Measurements from ENCODE around the gene HACD4. TPM values are rescaled to one million over a fixed set of nuclear protein-coding genes. Genes with fewer than 3 reads are reported as not detected.

The HACD4 gene, protein sequence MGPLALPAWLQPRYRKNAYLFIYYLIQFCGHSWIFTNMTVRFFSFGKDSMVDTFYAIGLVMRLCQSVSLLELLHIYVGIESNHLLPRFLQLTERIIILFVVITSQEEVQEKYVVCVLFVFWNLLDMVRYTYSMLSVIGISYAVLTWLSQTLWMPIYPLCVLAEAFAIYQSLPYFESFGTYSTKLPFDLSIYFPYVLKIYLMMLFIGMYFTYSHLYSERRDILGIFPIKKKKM
- total RNA-seq (2021): 2.4 and 4.5 TPM in 2 replicates
- percentile 47 among the genes with signal in this experiment for Bru-seq, nascent RNA
- percentile 46 among the genes with signal in this experiment for BruChase-seq, experiment 1, labeled RNA remaining after a 2-hour chase
- BruChase-seq, experiment 2, labeled RNA remaining after a 6-hour chase: percentile 45 among the genes with signal in this experiment
- long read RNA-seq, full-length matches to known transcripts: 4 of 7 reads
- long read RNA-seq, partial matches to known transcripts: 1 of 7 reads
- long read RNA-seq, other reads (novel, unspliced or antisense): 2 of 7 reads

DNA sequence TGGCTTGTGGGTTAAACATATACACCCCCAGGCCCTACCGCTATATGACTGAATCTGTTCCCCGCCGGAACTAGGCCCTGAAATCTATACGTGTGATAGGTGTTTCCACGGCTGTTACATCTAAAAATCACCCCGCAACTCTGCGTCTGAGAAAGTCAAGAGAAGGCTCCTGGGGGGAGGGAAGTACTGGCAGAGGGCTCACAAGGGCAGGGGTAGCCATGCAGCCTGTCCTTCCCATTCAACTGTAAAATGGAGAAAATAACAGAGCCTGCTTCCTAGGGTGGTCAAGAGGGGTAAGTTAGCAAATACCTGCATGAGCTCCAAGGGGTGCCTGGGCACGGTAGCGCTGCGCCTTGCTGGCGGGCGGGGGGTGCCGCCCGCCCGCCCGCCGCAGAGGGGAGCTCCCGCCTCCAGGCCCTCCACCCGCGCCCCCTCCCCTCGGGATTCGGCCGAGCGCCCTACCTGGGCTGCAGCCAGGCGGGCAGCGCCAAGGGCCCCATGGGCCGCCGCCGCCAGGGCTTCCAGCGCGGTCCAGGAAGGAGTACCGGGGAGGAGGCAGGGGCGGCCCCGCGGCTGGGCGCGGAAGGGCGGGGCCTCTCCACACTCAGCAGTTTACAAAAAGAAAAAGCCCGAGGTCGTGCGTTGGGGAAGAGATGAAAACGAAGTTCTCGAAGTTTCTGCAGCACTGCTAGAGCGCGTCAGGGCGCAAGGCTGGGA lies at the start of gene HACD4:
Gene HACD4 (minus strand): TSS at position 550 of the 717 bp plus-strand sequence. CDS start 50 bp downstream, at position 500.
- no peaks in the 10 kb centered on the region for H3K36me3 ChIP-seq (ENCODE audit: low read depth)
- DNase-seq: peak in 1 of 2 experiments; percentile 48
- H3K27me3 ChIP-seq (ENCODE audit: insufficient read depth, low read depth): no peaks in the 10 kb centered on the region
- no peaks in the 10 kb centered on the region for H4K20me1 ChIP-seq (ENCODE audit: insufficient read depth)
- peak within 1 kb of the TSS; percentile 75 for H2AFZ ChIP-seq
- BruUV-seq (replicated peaks): no TSS peak
- H3K4me3 ChIP-seq: peak within 1 kb of the TSS; percentile 52; the same call in 1 of the 2 replicates
- no peak within 1 kb of the TSS for H3K27ac ChIP-seq
- H3K9me3 ChIP-seq (ENCODE audit: insufficient read depth, low read depth): no peaks in the 10 kb centered on the region
- no peaks in the 10 kb centered on the region for H3K9me2 ChIP-seq (ENCODE audit: insufficient read depth)
- ChIA-PET POLR2A (ENCODE audit: unreplicated experiment) (no interaction called here), CTCF (interaction anchor here (0.8 kb wide), 1 partner anchor 48 kb away, joined by 3 read pairs; no protein-coding TSS in a partner anchor)
- intact Hi-C loops (cut with micrococcal nuclease; ENCODE audit: unreplicated experiment): no loop called here
- peak within 1 kb of the TSS; percentile 72 for H3K4me2 ChIP-seq
- no peaks in the 10 kb centered on the region for H3K79me2 ChIP-seq (ENCODE audit: low read depth)
- TF ChIP-seq EZH2 (IDR thresholded peaks at IDR 0.05; ENCODE audit: low read depth): no peak
- TF ChIP-seq, protein P1, sequence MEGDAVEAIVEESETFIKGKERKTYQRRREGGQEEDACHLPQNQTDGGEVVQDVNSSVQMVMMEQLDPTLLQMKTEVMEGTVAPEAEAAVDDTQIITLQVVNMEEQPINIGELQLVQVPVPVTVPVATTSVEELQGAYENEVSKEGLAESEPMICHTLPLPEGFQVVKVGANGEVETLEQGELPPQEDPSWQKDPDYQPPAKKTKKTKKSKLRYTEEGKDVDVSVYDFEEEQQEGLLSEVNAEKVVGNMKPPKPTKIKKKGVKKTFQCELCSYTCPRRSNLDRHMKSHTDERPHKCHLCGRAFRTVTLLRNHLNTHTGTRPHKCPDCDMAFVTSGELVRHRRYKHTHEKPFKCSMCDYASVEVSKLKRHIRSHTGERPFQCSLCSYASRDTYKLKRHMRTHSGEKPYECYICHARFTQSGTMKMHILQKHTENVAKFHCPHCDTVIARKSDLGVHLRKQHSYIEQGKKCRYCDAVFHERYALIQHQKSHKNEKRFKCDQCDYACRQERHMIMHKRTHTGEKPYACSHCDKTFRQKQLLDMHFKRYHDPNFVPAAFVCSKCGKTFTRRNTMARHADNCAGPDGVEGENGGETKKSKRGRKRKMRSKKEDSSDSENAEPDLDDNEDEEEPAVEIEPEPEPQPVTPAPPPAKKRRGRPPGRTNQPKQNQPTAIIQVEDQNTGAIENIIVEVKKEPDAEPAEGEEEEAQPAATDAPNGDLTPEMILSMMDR (conservative IDR thresholded peaks at IDR 0.05): no peak
- no peaks in the 10 kb centered on the region for H3F3A ChIP-seq (ENCODE audit: insufficient read depth, low read depth)
- H3K4me1 ChIP-seq (replicated peaks; ENCODE audit: insufficient read depth): 0 out of 2 replicates have a peak, but pooled peaks cover 3% of the 10 kb centered on the region

DNA sequence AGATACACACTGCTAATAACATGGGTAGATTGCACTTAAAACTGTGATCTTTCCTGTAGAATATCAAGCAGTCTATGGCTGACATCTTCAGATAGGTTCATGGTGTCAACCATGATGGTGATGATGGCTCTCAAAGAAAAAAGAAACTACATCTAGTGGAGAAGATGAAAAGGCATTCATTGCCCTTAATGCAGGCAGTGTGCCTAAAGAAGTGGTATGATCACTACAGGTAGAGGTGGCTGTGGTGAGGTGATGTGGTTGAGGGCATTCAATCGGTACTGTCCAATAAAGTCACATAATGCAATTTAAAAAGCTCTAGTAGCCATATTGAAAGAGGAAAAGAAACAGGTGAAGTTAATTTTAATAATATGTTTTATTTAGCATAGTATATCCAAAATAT lies 49.4 kb upstream of the HACD4 start:
- BruUV-seq (replicated peaks): no TSS peak
- DNase-seq: no peak
- Histone ChIP-seq H3K4me3 (no peak overlapping the region), H3K4me2 (no peak overlapping the region), H4K20me1 (ENCODE audit: insufficient read depth) (no peaks in the 10 kb centered on the region), H3K79me2 (ENCODE audit: low read depth) (no peaks in the 10 kb centered on the region), H3K36me3 (ENCODE audit: low read depth) (no peaks in the 10 kb centered on the region), H3F3A (ENCODE audit: insufficient read depth, low read depth) (no peaks in the 10 kb centered on the region), H3K9me3 (ENCODE audit: insufficient read depth, low read depth) (no peaks in the 10 kb centered on the region), H3K27me3 (ENCODE audit: insufficient read depth, low read depth) (no peaks in the 10 kb centered on the region), H3K4me1 (replicated peaks; ENCODE audit: insufficient read depth) (no peaks in the 10 kb centered on the region), H2AFZ (no peak overlapping the region), H3K9me2 (ENCODE audit: insufficient read depth) (no peaks in the 10 kb centered on the region), H3K27ac (no peak overlapping the region)
- ChIA-PET CTCF (no interaction called here), POLR2A (ENCODE audit: unreplicated experiment) (no interaction called here)
- intact Hi-C loops (cut with micrococcal nuclease; ENCODE audit: unreplicated experiment): no loop called here
- TF ChIP-seq, protein P1 (conservative IDR thresholded peaks at IDR 0.05): no peak
- no peak for TF ChIP-seq EZH2 (IDR thresholded peaks at IDR 0.05; ENCODE audit: low read depth)

- Histone ChIP-seq H3K9me3 (ENCODE audit: insufficient read depth, low read depth) (no peaks in the 10 kb centered on the region), H3F3A (ENCODE audit: insufficient read depth, low read depth) (no peaks in the 10 kb centered on the region), H3K9me2 (ENCODE audit: insufficient read depth) (no peaks in the 10 kb centered on the region), H3K27ac (no peak overlapping the region), H3K79me2 (ENCODE audit: low read depth) (no peaks in the 10 kb centered on the region), H3K4me3 (no peak overlapping the region), H3K4me1 (replicated peaks; ENCODE audit: insufficient read depth) (no peaks in the 10 kb centered on the region), H4K20me1 (ENCODE audit: insufficient read depth) (no peaks in the 10 kb centered on the region), H2AFZ (no peak overlapping the region), H3K27me3 (ENCODE audit: insufficient read depth, low read depth) (no peaks in the 10 kb centered on the region), H3K4me2 (no peak overlapping the region), H3K36me3 (ENCODE audit: low read depth) (no peaks in the 10 kb centered on the region)
- no peak for DNase-seq
- ChIA-PET CTCF (interaction anchor here (0.7 to 1.0 kb wide), 3 partner anchors 17 to 48 kb away, joined by 3 to 5 read pairs (median 4); no protein-coding TSS in a partner anchor), POLR2A (ENCODE audit: unreplicated experiment) (no interaction called here)
- TF ChIP-seq EZH2 (IDR thresholded peaks at IDR 0.05; ENCODE audit: low read depth): no peak
- TF ChIP-seq, protein P1 (conservative IDR thresholded peaks at IDR 0.05): no peak
- intact Hi-C loops (cut with micrococcal nuclease; ENCODE audit: unreplicated experiment): no loop called here
- BruUV-seq (replicated peaks): no TSS peak
Observed at GRCh38 chr9:21078702-21079101, 47.3 kb upstream of the HACD4 start.

Measured in PC-9 (cell line).